ENCODE data around the gene KDM2A.

Gene KDM2A

GRCh38 chr11:67300256-67300755 is 181.2 kb downstream of the KDM2A start:
- no peak for TF ChIP-seq CTCF (IDR thresholded peaks at IDR 0.05; ENCODE audit: low read depth, low read length, missing control alignments)
- DNase-seq (ENCODE audit: low read depth): no peak
- no peak overlapping the region for H3K4me3 ChIP-seq (ENCODE audit: low read depth, low read length)

- DNase-seq (ENCODE audit: low read depth): no peak
- TF ChIP-seq CTCF (IDR thresholded peaks at IDR 0.05; ENCODE audit: low read depth, low read length, missing control alignments): no peak
- no peak overlapping the region for H3K4me3 ChIP-seq (ENCODE audit: low read depth, low read length)
Observed at GRCh38 chr11:67300756-67301312, 181.8 kb downstream of the KDM2A start.

- no peak for DNase-seq (ENCODE audit: low read depth)
- H3K4me3 ChIP-seq (ENCODE audit: low read depth, low read length): no peak overlapping the region
- no peak for TF ChIP-seq CTCF (IDR thresholded peaks at IDR 0.05; ENCODE audit: low read depth, low read length, missing control alignments)
Observed at GRCh38 chr11:67301313-67301921, 182.4 kb downstream of the KDM2A start.

- no peak for DNase-seq (ENCODE audit: low read depth)
- TF ChIP-seq CTCF (IDR thresholded peaks at IDR 0.05; ENCODE audit: low read depth, low read length, missing control alignments): no peak
- no peak overlapping the region for H3K4me3 ChIP-seq (ENCODE audit: low read depth, low read length)
Observed at GRCh38 chr11:67301951-67302516, 183.0 kb downstream of the KDM2A start.

- no peak overlapping the region for H3K4me3 ChIP-seq (ENCODE audit: low read depth, low read length)
- no peak for TF ChIP-seq CTCF (IDR thresholded peaks at IDR 0.05; ENCODE audit: low read depth, low read length, missing control alignments)
- DNase-seq (ENCODE audit: low read depth): no peak
Observed at GRCh38 chr11:67302571-67303131, 183.6 kb downstream of the KDM2A start.

GRCh38 chr11:67303132-67303834 is 184.2 kb downstream of the KDM2A start, which contains the start of gene SSH3:
Gene SSH3, plus strand, starts transcription at chr11:67303530. Its CDS starts 96 bp downstream, at chr11:67303626.
- DNase-seq (ENCODE audit: low read depth): no peak
- no peak for TF ChIP-seq CTCF (IDR thresholded peaks at IDR 0.05; ENCODE audit: low read depth, low read length, missing control alignments)
- H3K4me3 ChIP-seq (ENCODE audit: low read depth, low read length): no peak within 1 kb of the TSS

Data from GM12864 (cell line).